Ishikawa (cell line): Measurements from ENCODE around the gene EVA1B.

ENCODE experiments used
- CEBPB ChIP-seq: IDR thresholded peaks from 2 replicates; pipeline ENCODE4 v1.6.1; 2012
- EGR1 ChIP-seq: IDR thresholded peaks from 2 replicates; pipeline ENCODE4 v1.6.1; 2012
- RAD21 ChIP-seq: IDR thresholded peaks from 2 replicates; pipeline ENCODE4 v1.6.1; 2012; ENCODE audit warnings: low read depth
- TAF1 ChIP-seq: IDR thresholded peaks from 2 replicates; pipeline ENCODE4 v1.6.1; 2012; ENCODE audit warnings: low read depth, mild to moderate bottlenecking
- YY1 ChIP-seq: IDR thresholded peaks from 2 replicates; pipeline ENCODE4 v1.6.1; 2012; ENCODE audit warnings: low read depth
- TF ChIP-seq, protein P1 (sequence below): IDR thresholded peaks from 2 replicates; pipeline ENCODE4 v1.6.1; 2012; ENCODE audit warnings: low read depth, mild to moderate bottlenecking

DNA sequence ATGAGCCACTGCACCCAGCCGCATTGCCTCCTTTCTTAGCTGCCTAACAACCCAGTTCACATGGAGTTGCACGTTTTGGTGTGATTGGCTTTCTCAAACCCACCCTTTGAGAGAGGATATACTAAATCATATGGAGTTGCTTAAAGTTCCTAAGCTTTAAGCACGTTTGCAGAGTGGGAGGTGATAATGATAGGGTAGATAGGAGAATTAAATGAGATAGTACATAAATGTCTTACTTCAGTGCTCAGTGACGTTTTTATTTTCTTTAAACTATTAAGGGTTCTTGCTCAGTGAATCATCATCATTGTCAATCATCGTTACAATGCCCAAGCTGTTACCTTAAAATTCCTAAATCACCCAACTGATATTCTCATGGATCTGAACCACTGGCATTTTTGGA is 20.2 kb downstream of the EVA1B start:
- TF ChIP-seq CEBPB (no peak), RAD21 (no peak), TAF1 (no peak), YY1 (no peak), EGR1 (no peak)
- TF ChIP-seq, protein P1, sequence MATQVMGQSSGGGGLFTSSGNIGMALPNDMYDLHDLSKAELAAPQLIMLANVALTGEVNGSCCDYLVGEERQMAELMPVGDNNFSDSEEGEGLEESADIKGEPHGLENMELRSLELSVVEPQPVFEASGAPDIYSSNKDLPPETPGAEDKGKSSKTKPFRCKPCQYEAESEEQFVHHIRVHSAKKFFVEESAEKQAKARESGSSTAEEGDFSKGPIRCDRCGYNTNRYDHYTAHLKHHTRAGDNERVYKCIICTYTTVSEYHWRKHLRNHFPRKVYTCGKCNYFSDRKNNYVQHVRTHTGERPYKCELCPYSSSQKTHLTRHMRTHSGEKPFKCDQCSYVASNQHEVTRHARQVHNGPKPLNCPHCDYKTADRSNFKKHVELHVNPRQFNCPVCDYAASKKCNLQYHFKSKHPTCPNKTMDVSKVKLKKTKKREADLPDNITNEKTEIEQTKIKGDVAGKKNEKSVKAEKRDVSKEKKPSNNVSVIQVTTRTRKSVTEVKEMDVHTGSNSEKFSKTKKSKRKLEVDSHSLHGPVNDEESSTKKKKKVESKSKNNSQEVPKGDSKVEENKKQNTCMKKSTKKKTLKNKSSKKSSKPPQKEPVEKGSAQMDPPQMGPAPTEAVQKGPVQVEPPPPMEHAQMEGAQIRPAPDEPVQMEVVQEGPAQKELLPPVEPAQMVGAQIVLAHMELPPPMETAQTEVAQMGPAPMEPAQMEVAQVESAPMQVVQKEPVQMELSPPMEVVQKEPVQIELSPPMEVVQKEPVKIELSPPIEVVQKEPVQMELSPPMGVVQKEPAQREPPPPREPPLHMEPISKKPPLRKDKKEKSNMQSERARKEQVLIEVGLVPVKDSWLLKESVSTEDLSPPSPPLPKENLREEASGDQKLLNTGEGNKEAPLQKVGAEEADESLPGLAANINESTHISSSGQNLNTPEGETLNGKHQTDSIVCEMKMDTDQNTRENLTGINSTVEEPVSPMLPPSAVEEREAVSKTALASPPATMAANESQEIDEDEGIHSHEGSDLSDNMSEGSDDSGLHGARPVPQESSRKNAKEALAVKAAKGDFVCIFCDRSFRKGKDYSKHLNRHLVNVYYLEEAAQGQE, result no peak
